Pancreas (tissue), 10 donors: Measurements from ENCODE around the gene TFB1M. TPM values are rescaled to one million over a fixed set of nuclear protein-coding genes. Genes with fewer than 3 reads are reported as not detected.

Experiments
- ATAC-seq, 4 donors: fragments of 200-7000 bp; cut with Tn5 transposase; one replicate each; pipeline versions ENCODE4 v1.8.0 to v1.9.1; 2020; ENCODE audit warnings: mild to moderate bottlenecking in 4 of 4, moderate library complexity in 4 of 4
- DNase-seq, 6 donors: peaks; one replicate each; pipeline ENCODE4 v3.0.0-alpha.2; 2020
- FAIRE-seq: peaks from 2 replicates; lab custom pipeline; 2012; peaks lifted over from hg19 to GRCh38; lab: Jason Lieb, UNC
- H3K27ac ChIP-seq, 4 donors: fragments of 200-600 bp; sonication (generic); 1 replicate in 3 of 4; 2 replicates in 1 of 4; pipeline versions ENCODE4 v1.5.0 to v1.8.0; 2020
- H3K27me3 ChIP-seq, 4 donors: fragments of 200-600 bp; one replicate each; pipeline ENCODE4 v1.8.0; 2021
- H3K36me3 ChIP-seq, 3 donors: fragments of 200-600 bp; sonication (generic) in 1 of 3; one replicate each; pipeline versions ENCODE4 v1.5.0 to v1.8.0; 2020 to 2021
- H3K4me1 ChIP-seq, 3 donors: fragments of 200-600 bp; one replicate each; pipeline ENCODE4 v1.8.0; 2021
- H3K4me3 ChIP-seq, 4 donors: fragments of 200-600 bp; sonication (generic) in 2 of 4; one replicate each; pipeline versions ENCODE4 v1.5.0 to v1.8.0; 2020 to 2021
- H3K9me3 ChIP-seq, 4 donors: fragments of 200-600 bp; one replicate each; pipeline ENCODE4 v1.8.0; 2021
- WGBS, 2 donors: extraction: QIAGEN DNeasy Blood & Tissue Kit; methylation state at CpG; one replicate each; pipeline ENCODE4 v1.1.7; 2013; 5-methylcytosine and 5-hydroxymethylcytosine counted together
- intact Hi-C, 3 donors: fragments of 100-400 bp; cut with DNase I; formaldehyde crosslinking; loops; one replicate each; pipeline versions ENCODE4 v1.11.1 to v1.14.2; 2022
- polyA plus RNA-seq, 2 donors: library from polyadenylated mRNA; stranded (reverse); fragments of 200-250 nt; gene quantifications; one replicate each; pipeline ENCODE4 v1.2.3, GENCODE V29; 2013
- total RNA-seq, 6 donors: library from RNA; stranded (reverse); fragmentation: NEBNext Ultra II Directional in 4 of 6; extraction: Animal tissue kit (Norgen Biotek cat#: 25700) in 4 of 6; gene quantifications; one replicate each; pipeline versions ENCODE4 v1.2.1 to v1.2.4, GENCODE V29; 2021 to 2023
- TF ChIP-seq, protein P1 (sequence below), 4 donors: fragments of 200-600 bp; sonication (generic) in 3 of 4; IDR thresholded peaks; one replicate each; pipeline versions ENCODE4 v1.5.0 to v1.8.0; 2021; ENCODE audit warnings: antibody characterized with exemption in 4 of 4
- donor health status: healthy with polysubstance abuse.
- donor health status: DM: no; HTN: no; CAD: no; lungs with moderate emphysema.
- donor health status: DM: no; HTN: no; CAD: no.
- donor health status: control.
- donor health status: control.
- donor health status: Bipolar disorder and iron deficiency.
- donor health status: DM: yes; HTN: yes; CAD: no.
- donor health status: DM: no; HTN: no; CAD: no.
- donor health status: DM: no; HTN: no; CAD: no.
- donor health status: DM: yes; HTN: yes; CAD: no.

TFB1M gene
- total and polyA plus RNA-seq, 8 donors: 7.6 to 16.3 (median 9.2) TPM

DNA sequence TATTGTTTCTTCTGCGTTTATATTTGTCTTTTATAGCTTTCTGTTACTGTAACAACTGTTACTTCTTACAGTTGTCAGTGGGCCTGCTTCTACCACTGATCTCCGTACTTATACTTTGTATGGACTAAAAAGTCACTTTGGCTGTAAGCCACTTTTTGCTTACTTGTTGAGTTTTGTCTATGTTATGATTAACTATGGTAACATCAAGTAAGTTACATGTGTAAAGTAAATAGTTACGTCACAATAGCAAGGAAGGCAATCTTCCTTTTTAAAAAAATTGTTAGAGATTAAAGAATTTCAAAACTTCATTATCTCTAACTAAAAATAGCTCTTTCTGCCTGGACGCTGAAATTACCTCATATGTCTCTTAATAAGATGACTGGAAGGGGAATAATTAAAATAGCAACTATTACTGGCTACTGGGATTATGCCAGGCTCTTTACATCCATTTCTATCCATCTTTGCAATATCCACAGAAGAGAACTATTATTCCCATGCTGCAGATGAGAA lies 10.9 kb downstream of the TFB1M start:
- intact Hi-C loops: no loop called here
- FAIRE-seq: no peak
- WGBS, 2 donors: 59 to 62% methylated on average over 4 of the region's 4 CpGs

DNA sequence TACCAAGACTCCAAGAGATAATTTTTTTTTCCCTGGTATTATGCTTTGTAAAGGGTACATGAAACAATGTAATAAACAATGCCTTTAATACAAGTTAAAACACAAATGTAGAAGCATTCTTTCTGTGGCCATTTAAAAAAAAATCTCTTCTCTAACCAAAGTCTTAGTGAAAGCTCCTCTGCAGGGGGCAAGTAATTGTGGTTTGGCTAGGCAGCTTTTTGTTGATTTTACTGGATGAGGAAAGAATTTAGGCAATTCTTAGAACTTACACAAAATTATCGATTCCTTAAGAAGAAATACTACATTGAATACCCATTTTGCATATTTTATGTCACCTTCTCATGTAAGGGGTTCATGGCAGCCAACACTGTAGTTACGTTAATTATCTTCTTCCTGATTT lies 12.4 kb downstream of the TFB1M start:
- Histone ChIP-seq H3K27me3 (no peaks in the 10 kb centered on the region), H3K27ac (no peak overlapping the region), H3K9me3 (no peaks in the 10 kb centered on the region), H3K36me3 (peaks cover 0 to 12% (median 0%) of the 10 kb centered on the region in 3 donors), H3K4me1 (no peaks in the 10 kb centered on the region), H3K4me3 (no peak overlapping the region)
- DNase-seq (no peak), ATAC-seq (no peak), FAIRE-seq (no peak)
- intact Hi-C loops: no loop called here
- WGBS, 2 donors: 93 to 96% methylated on average over 2 of the region's 2 CpGs
- TF ChIP-seq, protein P1, sequence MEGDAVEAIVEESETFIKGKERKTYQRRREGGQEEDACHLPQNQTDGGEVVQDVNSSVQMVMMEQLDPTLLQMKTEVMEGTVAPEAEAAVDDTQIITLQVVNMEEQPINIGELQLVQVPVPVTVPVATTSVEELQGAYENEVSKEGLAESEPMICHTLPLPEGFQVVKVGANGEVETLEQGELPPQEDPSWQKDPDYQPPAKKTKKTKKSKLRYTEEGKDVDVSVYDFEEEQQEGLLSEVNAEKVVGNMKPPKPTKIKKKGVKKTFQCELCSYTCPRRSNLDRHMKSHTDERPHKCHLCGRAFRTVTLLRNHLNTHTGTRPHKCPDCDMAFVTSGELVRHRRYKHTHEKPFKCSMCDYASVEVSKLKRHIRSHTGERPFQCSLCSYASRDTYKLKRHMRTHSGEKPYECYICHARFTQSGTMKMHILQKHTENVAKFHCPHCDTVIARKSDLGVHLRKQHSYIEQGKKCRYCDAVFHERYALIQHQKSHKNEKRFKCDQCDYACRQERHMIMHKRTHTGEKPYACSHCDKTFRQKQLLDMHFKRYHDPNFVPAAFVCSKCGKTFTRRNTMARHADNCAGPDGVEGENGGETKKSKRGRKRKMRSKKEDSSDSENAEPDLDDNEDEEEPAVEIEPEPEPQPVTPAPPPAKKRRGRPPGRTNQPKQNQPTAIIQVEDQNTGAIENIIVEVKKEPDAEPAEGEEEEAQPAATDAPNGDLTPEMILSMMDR (IDR thresholded peaks at IDR 0.05): no peak

More for the DNA sequence above, 10.9 kb downstream of the TFB1M start:
- Histone ChIP-seq H3K27me3 (no peaks in the 10 kb centered on the region), H3K9me3 (no peaks in the 10 kb centered on the region), H3K4me1 (no peaks in the 10 kb centered on the region), H3K27ac (no peak overlapping the region), H3K4me3 (no peak overlapping the region), H3K36me3 (peaks cover 0 to 7% (median 0%) of the 10 kb centered on the region in 3 donors)
- DNase-seq (no peak), ATAC-seq (no peak)
- TF ChIP-seq, protein P1 (IDR thresholded peaks at IDR 0.05): no peak

DNA sequence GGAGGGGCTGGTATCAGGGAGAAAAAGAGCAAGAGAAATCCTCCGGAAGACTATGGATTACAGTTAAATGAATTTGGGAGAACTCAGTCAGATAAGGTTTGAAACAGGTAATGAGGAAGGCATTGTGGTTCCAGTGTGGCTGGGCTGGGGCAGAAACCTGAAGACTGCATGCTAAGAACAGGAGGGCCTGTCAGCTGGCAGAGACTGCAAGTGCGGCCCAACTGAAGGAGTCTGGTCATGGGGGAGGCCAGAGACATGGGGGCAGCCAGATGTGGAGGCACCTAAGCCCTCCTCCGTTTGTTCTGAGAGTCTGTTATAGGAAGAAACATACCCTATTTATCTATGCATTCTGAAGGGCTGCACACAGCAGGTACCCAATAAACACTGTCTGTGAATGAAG lies 16.6 kb downstream of the TFB1M start:
- Histone ChIP-seq H3K9me3 (no peaks in the 10 kb centered on the region), H3K27ac (no peak overlapping the region), H3K4me1 (no peaks in the 10 kb centered on the region), H3K36me3 (peaks cover 0 to 5% (median 0%) of the 10 kb centered on the region in 3 donors), H3K27me3 (no peaks in the 10 kb centered on the region), H3K4me3 (no peak overlapping the region)
- TF ChIP-seq, protein P1 (IDR thresholded peaks at IDR 0.05): no peak
- intact Hi-C loops: no loop called here
- DNase-seq: no peak
- ATAC-seq: no peak
- 89 to 91% methylated on average over 3 of the region's 3 CpGs for WGBS, 2 donors
- no peak for FAIRE-seq

DNA sequence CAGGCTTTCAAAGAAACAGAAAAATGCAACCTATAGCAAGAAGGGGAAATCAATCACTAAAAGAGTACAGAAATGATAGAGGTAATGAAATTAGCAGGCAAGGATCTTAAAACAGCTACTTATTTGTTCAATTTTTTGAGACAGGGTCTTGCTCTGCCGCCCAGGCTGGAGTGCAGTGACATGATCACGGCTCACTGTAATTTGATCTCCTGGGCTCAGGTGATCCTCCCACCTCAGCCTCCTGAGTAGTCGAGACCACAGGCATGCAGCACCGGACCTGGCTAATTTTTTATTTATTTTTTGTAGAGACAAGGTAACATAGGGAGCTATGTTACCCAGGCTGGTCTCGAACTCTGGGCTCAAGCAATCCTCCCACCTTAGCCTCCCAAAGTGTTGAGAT lies 21.6 kb downstream of the TFB1M start:
- no peaks in the 10 kb centered on the region for H3K27me3 ChIP-seq
- no peaks in the 10 kb centered on the region for H3K4me1 ChIP-seq
- intact Hi-C loops: no loop called here
- H3K36me3 ChIP-seq: peaks cover 0 to 2% (median 0%) of the 10 kb centered on the region in 3 donors
- DNase-seq (no peak), FAIRE-seq (no peak), ATAC-seq (no peak)
- no peak overlapping the region for H3K4me3 ChIP-seq
- H3K27ac ChIP-seq: no peak overlapping the region
- no peaks in the 10 kb centered on the region for H3K9me3 ChIP-seq
- 75 to 78% methylated on average over 5 of the region's 5 CpGs for WGBS, 2 donors
- TF ChIP-seq, protein P1 (IDR thresholded peaks at IDR 0.05): no peak

DNA sequence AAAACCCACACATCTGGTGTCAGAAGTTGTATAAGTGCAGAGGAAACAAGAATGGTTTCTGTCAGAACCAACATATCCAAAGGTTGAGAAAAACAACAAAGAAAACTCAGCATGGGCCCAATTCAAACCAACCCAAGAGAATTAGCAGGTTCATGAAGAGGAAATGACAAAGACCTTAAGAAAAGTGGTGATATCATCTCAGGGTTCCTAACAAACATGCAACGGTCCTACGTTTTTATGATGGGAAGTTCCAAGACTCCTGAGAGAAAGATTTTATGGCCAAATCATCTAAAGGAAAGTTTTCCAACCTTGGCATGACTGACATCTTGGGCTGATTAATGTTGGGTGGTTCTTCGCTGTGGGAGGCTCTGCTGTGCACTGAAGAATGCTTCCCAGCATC lies 23.0 kb downstream of the TFB1M start:
- intact Hi-C loops: no loop called here
- no peak overlapping the region for H3K27ac ChIP-seq
- TF ChIP-seq, protein P1 (IDR thresholded peaks at IDR 0.05): no peak
- FAIRE-seq (no peak), DNase-seq (no peak), ATAC-seq (no peak)
- no peaks in the 10 kb centered on the region for H3K4me1 ChIP-seq
- H3K27me3 ChIP-seq: no peaks in the 10 kb centered on the region
- H3K36me3 ChIP-seq: no peaks in the 10 kb centered on the region
- WGBS, 2 donors: 86 to 90% methylated on average over 3 of the region's 3 CpGs
- H3K9me3 ChIP-seq: no peaks in the 10 kb centered on the region
- H3K4me3 ChIP-seq: no peak overlapping the region
